K562 (cell line): Measurements from ENCODE around the gene KLHL35. TPM values are rescaled to one million over a fixed set of nuclear protein-coding genes. Genes with fewer than 3 reads are reported as not detected.

Experiments
- ATAC-seq: fragments of 200-7000 bp; cut with Tn5 transposase; 3 replicates; pipeline ENCODE4 v1.9.1; 2020; ENCODE audit warnings: moderate library complexity
- BruUV-seq: library from RNA; stranded (reverse); fragments of 400-500 nt; replicated peaks from 2 replicates; lab custom pipeline; 2021; lab: Mats Ljungman, UMichigan
- CTCF ChIA-PET: fragments of 300-600 bp; formaldehyde crosslinking; extraction: SDS; loops from one replicate; lab custom pipeline; 2021; ENCODE audit warnings: low intra/inter-chr PET ratio; lab: Yijun Ruan, JAX
- POLR2A ChIA-PET: fragments of 300-600, 350-650 bp; sonication (Branson Sonifier 250); formaldehyde crosslinking; extraction: SDS; loops from one replicate; lab custom pipeline; 2021; ENCODE audit warnings: antibody characterized with exemption, inconsistent platforms; lab: Yijun Ruan, JAX
- DNase-seq, 4 experiments: peaks; one replicate each; pipeline versions ENCODE4 v3.0.0 to v3.0.0-alpha.2; 2011 to 2018; ENCODE audit warnings: low spot score in 3 of 4, mixed read lengths in 3 of 4; ENCODE audit errors: extremely low read depth in 1 of 4
- FAIRE-seq: peaks from 2 replicates; lab custom pipeline; 2011; peaks lifted over from hg19 to GRCh38; lab: Jason Lieb, UNC
- H2AFZ ChIP-seq: 2 replicates; pipeline ENCODE4 v1.6.0; 2011; ENCODE audit warnings: low read depth, low read length, control low read depth, inconsistent platforms
- H3K27ac ChIP-seq: fragments of 200-600 bp; 3 replicates; pipeline ENCODE4 v1.8.0; 2011; ENCODE audit warnings: low read depth, mild to moderate bottlenecking, control low read depth, inconsistent platforms, low read length, moderate library complexity, mixed read lengths; ENCODE audit errors: extremely low read depth
- H3K27me3 ChIP-seq, 2 experiments: fragments of 300-600 bp in 1 of 2; 2 replicates in 1 of 2; 3 replicates in 1 of 2; pipeline versions ENCODE4 v1.6.0 to v1.8.0; 2011; ENCODE audit warnings: inconsistent platforms in 2 of 2, low read length in 2 of 2, mild to moderate bottlenecking in 1 of 2, mixed read lengths in 1 of 2, moderate library complexity in 1 of 2; ENCODE audit not compliant: control insufficient read depth in 2 of 2, insufficient read depth in 2 of 2
- H3K36me3 ChIP-seq: fragments of 300-600 bp; 3 replicates; pipeline ENCODE4 v1.8.0; 2011; ENCODE audit warnings: mild to moderate bottlenecking, low read length, inconsistent platforms; ENCODE audit not compliant: control insufficient read depth, insufficient read depth
- H3K4me1 ChIP-seq, 2 experiments: fragments of 200-600 bp in 1 of 2; replicated peaks in 1 of 2; 2 replicates in 1 of 2; 3 replicates in 1 of 2; pipeline versions ENCODE4 v1.5.1 to v1.8.0; 2011; ENCODE audit warnings: inconsistent platforms in 2 of 2, low read length in 2 of 2, mild to moderate bottlenecking in 1 of 2, mixed read lengths in 1 of 2, moderate library complexity in 1 of 2; ENCODE audit not compliant: control insufficient read depth in 2 of 2, insufficient read depth in 2 of 2
- H3K4me2 ChIP-seq: 2 replicates; pipeline ENCODE4 v1.6.1; 2011; ENCODE audit warnings: low read length, control low read depth, inconsistent platforms, mixed read lengths; ENCODE audit not compliant: insufficient read depth
- H3K4me3 ChIP-seq: fragments of 200-600 bp; sonication (generic), shearing (Covaris generic); 2 replicates; pipeline ENCODE4 v1.5.1; 2016; ENCODE audit warnings: control low read depth, inconsistent platforms
- H3K79me2 ChIP-seq: fragments of 200-600 bp; 3 replicates; pipeline ENCODE4 v1.8.0; 2011; ENCODE audit warnings: low read length, inconsistent platforms; ENCODE audit not compliant: control insufficient read depth, insufficient read depth
- H3K9ac ChIP-seq, 2 experiments: 2 replicates each; pipeline versions ENCODE4 v1.6.0 to v1.6.1; 2011; ENCODE audit warnings: low read depth in 2 of 2, low read length in 2 of 2, control low read depth in 1 of 2, inconsistent platforms in 1 of 2, mild to moderate bottlenecking in 1 of 2, mixed read lengths in 1 of 2; ENCODE audit not compliant: insufficient read depth in 1 of 2
- H3K9me1 ChIP-seq: one replicate; pipeline ENCODE4 v1.6.0; 2011; ENCODE audit warnings: inconsistent platforms, mild to moderate bottlenecking, low read length, moderate library complexity; ENCODE audit not compliant: control insufficient read depth, insufficient read depth
- H3K9me3 ChIP-seq: replicated peaks from 2 replicates; pipeline ENCODE4 v1.5.1; 2011; ENCODE audit warnings: low read depth, low read length, inconsistent platforms; ENCODE audit not compliant: control insufficient read depth, insufficient read depth
- H4K20me1 ChIP-seq: replicated peaks from 2 replicates; pipeline ENCODE4 v1.6.1; 2011; ENCODE audit warnings: low read length, inconsistent platforms, mixed read lengths; ENCODE audit not compliant: control insufficient read depth, insufficient read depth
- HMGN3 ChIP-seq: IDR thresholded peaks from 2 replicates; pipeline ENCODE4 v1.6.1; 2011; ENCODE audit warnings: borderline replicate concordance, low read depth, mild to moderate bottlenecking, mixed read lengths, low read length; ENCODE audit not compliant: insufficient read length; ENCODE audit errors: extremely low read depth
- HNRNPL ChIP-seq: fragments of 200-400 bp; formaldehyde crosslinking; IDR thresholded peaks from 2 replicates; pipeline ENCODE4 v1.6.1; 2017; ENCODE audit warnings: low read depth, mild to moderate bottlenecking, low read length
- MCM5 ChIP-seq: fragments of 450-650 bp; IDR thresholded peaks from 2 replicates; pipeline ENCODE4 v1.6.1; 2016; ENCODE audit warnings: low read depth
- POLR2G ChIP-seq: fragments of 200-400 bp; formaldehyde crosslinking; IDR thresholded peaks from 2 replicates; pipeline ENCODE4 v1.6.1; 2017; ENCODE audit warnings: low read depth, mild to moderate bottlenecking, antibody characterized with exemption, low read length, moderate library complexity
- RAD21 ChIP-seq, 2 experiments: fragments of 250-450 bp in 1 of 2; fragments of 450-650 bp in 1 of 2; sonication (Bioruptor Pico) in 1 of 2; formaldehyde crosslinking in 1 of 2; IDR thresholded peaks in 1 of 2; conservative IDR thresholded peaks in 1 of 2; 2 replicates each; pipeline versions ENCODE4 v1.4.0 to v1.8.0; 2020 to 2022; ENCODE audit warnings: mild to moderate bottlenecking in 2 of 2, moderate library complexity in 1 of 2
- SMC3 ChIP-seq: conservative IDR thresholded peaks from 2 replicates; pipeline ENCODE4 v1.6.1; 2011; ENCODE audit warnings: low read depth, low read length, improper control_type of control experiment; ENCODE audit not compliant: insufficient read depth
- WGBS: fragments of 100-300 bp; shearing (Covaris generic); methylation state at CpG from one replicate; pipeline ENCODE4 v1.1.6; 2016; ENCODE audit warnings: low coverage, mixed read lengths; ENCODE audit not compliant: insufficient coverage; ENCODE audit errors: missing lambda C conversion rate; 5-methylcytosine and 5-hydroxymethylcytosine counted together
- in situ Hi-C: fragments of 300-500 bp; cut with MboI; formaldehyde crosslinking; loops from 4 replicates; pipeline ENCODE4 v1.15.0; 2018; ENCODE audit warnings: inconsistent platforms, mixed read lengths
- intact Hi-C: fragments of 100-400 bp; cut with micrococcal nuclease; formaldehyde crosslinking; loops from 2 replicates; pipeline ENCODE4 v1.14.2; 2022
- polyA plus RNA-seq, 8 experiments: library from polyadenylated mRNA; depleted of rRNA in 4 of 8; stranded (reverse) in 5 of 8; unstranded in 3 of 8; fragments of >200 nt; fragmentation: Nextera tagmentation in 2 of 8; fragmentation: Illumina TruSeq in 1 of 8; extraction: Ambion mirVana in 2 of 8; extraction: Trizol in 1 of 8; gene quantifications; 2 replicates each; pipeline versions ENCODE4 v1.2.1 to v1.2.3, GENCODE V29; 2011 to 2014; ENCODE audit warnings: inconsistent platforms in 1 of 8, missing spikeins in 1 of 8
- total RNA-seq, 7 experiments: library from RNA; depleted of rRNA in 6 of 7; stranded (reverse); fragments of >200 nt in 6 of 7; fragmentation: Illumina TruSeq in 2 of 7; extraction: Trizol in 2 of 7; gene quantifications; 2 replicates each; pipeline versions ENCODE4 v1.2.1 to v1.2.3, GENCODE V29; 2011 to 2021; ENCODE audit warnings: low replicate concordance in 1 of 7
- TF ChIP-seq, protein P1 (sequence below): IDR thresholded peaks from 3 replicates; pipeline ENCODE4 v1.6.1; 2011; ENCODE audit warnings: borderline replicate concordance, mild to moderate bottlenecking; ENCODE audit not compliant: insufficient read length, insufficient read depth
- TF ChIP-seq, protein P2 (sequence below): sonication (generic); formaldehyde crosslinking; IDR thresholded peaks from 2 replicates; pipeline ENCODE4 v1.8.1; 2023; ENCODE audit warnings: mild to moderate bottlenecking, missing genetic modification reagents
- TF ChIP-seq, protein P3 (sequence below), 3 experiments: IDR thresholded peaks in 2 of 3; conservative IDR thresholded peaks in 1 of 3; 2 replicates each; pipeline ENCODE4 v1.5.1; 2011 to 2012; ENCODE audit warnings: low read length in 3 of 3, mild to moderate bottlenecking in 3 of 3, control low read depth in 2 of 3, improper control_type of control experiment in 1 of 3, inconsistent platforms in 1 of 3, low read depth in 1 of 3, mixed read lengths in 1 of 3, moderate library complexity in 1 of 3; ENCODE audit not compliant: insufficient read depth in 2 of 3

Gene KLHL35
- total and polyA plus RNA-seq, 9 of the 15 experiments (the other 6 are each of a cell fraction or from before 2014, with no cell fraction given), result not detected

DNA sequence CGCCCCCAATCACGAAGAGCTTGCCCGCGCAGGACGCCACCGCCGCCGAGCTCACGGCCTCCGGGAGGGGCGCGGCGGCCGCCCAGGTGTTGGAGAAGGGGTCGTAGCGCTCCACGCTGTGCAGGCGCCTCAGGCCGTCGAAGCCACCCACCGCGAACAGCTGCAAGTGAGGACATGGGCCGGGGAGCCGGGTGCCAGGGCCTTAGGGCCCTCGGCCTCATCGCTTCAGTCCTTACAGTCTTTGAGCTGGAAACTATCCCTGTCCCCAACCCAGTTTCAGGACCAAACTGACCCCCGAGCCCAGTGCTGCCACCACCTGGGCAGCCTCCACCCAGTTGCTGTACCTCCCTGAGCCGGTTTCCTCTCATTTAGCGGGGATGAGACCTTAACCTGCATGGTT lies 7.6 kb downstream of the KLHL35 start:
- Histone ChIP-seq H3K27me3 (no peaks in the 10 kb centered on the region), H3K4me3 (no peak overlapping the region), H3K4me2 (no peak overlapping the region), H3K9me1 (peaks cover 5% of the 10 kb centered on the region), H3K4me1 (peaks cover 29 to 30% of the 10 kb centered on the region in 2 experiments; a peak in 4 of 5 replicates), H3K9me3 (no peaks in the 10 kb centered on the region), H2AFZ (no peak overlapping the region), H4K20me1 (peaks cover 10% of the 10 kb centered on the region; the same call in 1 of the 2 replicates), H3K79me2 (no peaks in the 10 kb centered on the region), H3K36me3 (0 out of 3 replicates have a peak, but pooled peaks cover 7% of the 10 kb centered on the region), H3K27ac (no peak overlapping the region), H3K9ac (no peak overlapping the region)
- CTCF ChIA-PET, result interaction anchor here (0.7 kb wide), 1 partner anchor 145 kb away, joined by 7 read pairs; no protein-coding TSS in a partner anchor
- in situ Hi-C loops (loop anchor here (25.0 kb wide), 1 partner anchor 437 kb away; no protein-coding TSS in a partner anchor), intact Hi-C loops (no loop called here)
- DNase-seq (peak; percentile 36 to 59 (median 57)), FAIRE-seq (peak; percentile 42), ATAC-seq (peak; percentile 29; the same call in 1 of the 3 replicates)
- POLR2A ChIA-PET, result interaction anchor here (1.5 to 1.6 kb wide), 2 partner anchors 22 to 25 kb away, joined by 3 to 9 read pairs; no protein-coding TSS in a partner anchor
- no TSS peak for BruUV-seq
- 73% methylated on average over 11 of the region's 29 CpGs for WGBS
- TF ChIP-seq HNRNPL (0 out of 2 replicates have a peak, but pooled peaks have one; percentile 32), RAD21 (CRISPR knock-in tag; conservative IDR thresholded peaks at IDR 0.05 in 1 of 2, IDR thresholded peaks at IDR 0.05 in 1 of 2) (peak in 1 of 2 experiments; percentile 23; a peak in 2 of 4 replicates), SMC3 (0 out of 2 replicates have a peak, but pooled peaks have one; percentile 26), POLR2G (0 out of 2 replicates have a peak, but pooled peaks have one; percentile 26), MCM5 (no peak), HMGN3 (no peak)
- TF ChIP-seq, protein P1, sequence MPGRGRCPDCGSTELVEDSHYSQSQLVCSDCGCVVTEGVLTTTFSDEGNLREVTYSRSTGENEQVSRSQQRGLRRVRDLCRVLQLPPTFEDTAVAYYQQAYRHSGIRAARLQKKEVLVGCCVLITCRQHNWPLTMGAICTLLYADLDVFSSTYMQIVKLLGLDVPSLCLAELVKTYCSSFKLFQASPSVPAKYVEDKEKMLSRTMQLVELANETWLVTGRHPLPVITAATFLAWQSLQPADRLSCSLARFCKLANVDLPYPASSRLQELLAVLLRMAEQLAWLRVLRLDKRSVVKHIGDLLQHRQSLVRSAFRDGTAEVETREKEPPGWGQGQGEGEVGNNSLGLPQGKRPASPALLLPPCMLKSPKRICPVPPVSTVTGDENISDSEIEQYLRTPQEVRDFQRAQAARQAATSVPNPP, result no peak
- TF ChIP-seq, protein P2, sequence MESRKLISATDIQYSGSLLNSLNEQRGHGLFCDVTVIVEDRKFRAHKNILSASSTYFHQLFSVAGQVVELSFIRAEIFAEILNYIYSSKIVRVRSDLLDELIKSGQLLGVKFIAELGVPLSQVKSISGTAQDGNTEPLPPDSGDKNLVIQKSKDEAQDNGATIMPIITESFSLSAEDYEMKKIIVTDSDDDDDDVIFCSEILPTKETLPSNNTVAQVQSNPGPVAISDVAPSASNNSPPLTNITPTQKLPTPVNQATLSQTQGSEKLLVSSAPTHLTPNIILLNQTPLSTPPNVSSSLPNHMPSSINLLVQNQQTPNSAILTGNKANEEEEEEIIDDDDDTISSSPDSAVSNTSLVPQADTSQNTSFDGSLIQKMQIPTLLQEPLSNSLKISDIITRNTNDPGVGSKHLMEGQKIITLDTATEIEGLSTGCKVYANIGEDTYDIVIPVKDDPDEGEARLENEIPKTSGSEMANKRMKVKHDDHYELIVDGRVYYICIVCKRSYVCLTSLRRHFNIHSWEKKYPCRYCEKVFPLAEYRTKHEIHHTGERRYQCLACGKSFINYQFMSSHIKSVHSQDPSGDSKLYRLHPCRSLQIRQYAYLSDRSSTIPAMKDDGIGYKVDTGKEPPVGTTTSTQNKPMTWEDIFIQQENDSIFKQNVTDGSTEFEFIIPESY (CRISPR knock-in tag), result peak; percentile 79; the same call in 1 of the 2 replicates
- TF ChIP-seq, protein P3, sequence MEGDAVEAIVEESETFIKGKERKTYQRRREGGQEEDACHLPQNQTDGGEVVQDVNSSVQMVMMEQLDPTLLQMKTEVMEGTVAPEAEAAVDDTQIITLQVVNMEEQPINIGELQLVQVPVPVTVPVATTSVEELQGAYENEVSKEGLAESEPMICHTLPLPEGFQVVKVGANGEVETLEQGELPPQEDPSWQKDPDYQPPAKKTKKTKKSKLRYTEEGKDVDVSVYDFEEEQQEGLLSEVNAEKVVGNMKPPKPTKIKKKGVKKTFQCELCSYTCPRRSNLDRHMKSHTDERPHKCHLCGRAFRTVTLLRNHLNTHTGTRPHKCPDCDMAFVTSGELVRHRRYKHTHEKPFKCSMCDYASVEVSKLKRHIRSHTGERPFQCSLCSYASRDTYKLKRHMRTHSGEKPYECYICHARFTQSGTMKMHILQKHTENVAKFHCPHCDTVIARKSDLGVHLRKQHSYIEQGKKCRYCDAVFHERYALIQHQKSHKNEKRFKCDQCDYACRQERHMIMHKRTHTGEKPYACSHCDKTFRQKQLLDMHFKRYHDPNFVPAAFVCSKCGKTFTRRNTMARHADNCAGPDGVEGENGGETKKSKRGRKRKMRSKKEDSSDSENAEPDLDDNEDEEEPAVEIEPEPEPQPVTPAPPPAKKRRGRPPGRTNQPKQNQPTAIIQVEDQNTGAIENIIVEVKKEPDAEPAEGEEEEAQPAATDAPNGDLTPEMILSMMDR (IDR thresholded peaks at IDR 0.05 in 2 of 3, conservative IDR thresholded peaks at IDR 0.05 in 1 of 3; ENCODE audit: insufficient read depth in 2 of 3, low read depth in 1 of 3, low read length in 3 of 3), result peak; percentile 50 to 59 (median 56); a peak in 4 of 6 replicates
